ENCODE data around the gene FOXO1. TPM values are rescaled to one million over a fixed set of nuclear protein-coding genes. Genes with fewer than 3 reads are reported as not detected.

FOXO1 gene
- total RNA-seq, 1 experiment from 2014 or later, result 3.9 TPM

DNA sequence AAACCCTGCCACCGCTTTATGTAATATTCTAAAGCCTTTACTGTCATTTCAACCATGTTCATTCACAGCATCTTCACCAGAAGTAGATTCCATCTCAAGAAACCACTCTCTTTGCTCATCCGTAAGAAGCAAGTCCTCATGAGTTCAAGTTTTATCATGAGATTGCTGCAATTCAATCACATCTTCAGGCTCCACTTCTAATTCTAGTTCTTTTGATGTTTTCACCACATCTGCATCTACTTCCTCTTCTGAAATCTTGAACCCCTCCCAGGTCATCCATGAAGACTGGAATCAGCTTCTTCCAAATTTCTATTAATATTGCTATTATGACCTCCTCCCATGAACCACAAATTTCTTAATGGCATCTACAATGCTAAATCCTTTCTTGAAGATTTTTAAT is 83.9 kb downstream of the FOXO1 start:
- DNase-seq (ENCODE audit: extremely low read depth, low read depth), result no peak

DNA sequence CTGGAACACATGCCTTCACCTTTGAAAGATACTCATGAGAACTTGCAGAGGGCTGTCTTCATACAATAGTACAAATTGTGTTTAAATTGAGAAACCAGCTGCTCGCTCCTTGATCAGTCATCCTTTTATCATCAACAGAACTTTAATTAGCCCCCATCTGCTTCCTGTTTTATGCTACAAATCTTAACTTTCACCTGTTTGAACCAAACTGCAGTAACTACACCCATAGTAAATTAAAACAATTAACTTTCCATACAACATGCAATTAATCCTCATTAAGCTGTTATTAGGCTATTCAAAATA is 85.2 kb downstream of the FOXO1 start:
- no peak for DNase-seq (ENCODE audit: extremely low read depth, low read depth)

DNA sequence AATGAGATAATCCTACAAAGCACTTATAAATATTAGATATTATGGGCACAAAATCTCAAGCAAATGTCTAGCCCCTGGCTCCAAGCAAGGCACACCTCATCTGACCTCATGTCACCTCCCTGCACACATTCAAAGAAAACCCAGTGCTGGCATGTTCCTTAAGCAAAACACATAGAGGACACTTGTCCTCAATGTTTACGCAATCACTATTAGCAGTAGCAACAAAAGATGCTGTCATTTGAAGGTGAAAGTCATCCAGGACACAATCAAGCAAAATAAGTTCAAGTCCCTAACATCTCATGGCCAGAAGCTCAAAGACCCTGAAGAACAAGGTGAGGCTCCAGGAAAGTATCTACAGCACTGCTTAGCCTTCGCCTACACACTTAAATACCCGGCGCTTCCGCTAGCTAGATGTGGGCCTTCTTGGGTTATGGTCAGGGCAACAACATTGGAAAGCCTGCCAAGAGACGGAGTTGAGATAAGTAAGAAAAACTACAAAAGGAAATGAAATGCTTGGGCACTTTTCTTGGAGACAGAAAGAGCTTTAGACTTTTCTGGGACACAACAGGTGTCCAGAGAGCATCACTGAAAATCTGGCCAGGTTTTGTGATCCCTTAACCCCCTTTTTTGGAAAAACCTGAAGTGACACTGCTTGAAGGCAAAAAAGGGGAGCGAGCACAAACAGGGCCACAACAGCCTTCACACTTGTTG is 85.7 kb downstream of the FOXO1 start:
- no peak for DNase-seq (ENCODE audit: extremely low read depth, low read depth)

DNA sequence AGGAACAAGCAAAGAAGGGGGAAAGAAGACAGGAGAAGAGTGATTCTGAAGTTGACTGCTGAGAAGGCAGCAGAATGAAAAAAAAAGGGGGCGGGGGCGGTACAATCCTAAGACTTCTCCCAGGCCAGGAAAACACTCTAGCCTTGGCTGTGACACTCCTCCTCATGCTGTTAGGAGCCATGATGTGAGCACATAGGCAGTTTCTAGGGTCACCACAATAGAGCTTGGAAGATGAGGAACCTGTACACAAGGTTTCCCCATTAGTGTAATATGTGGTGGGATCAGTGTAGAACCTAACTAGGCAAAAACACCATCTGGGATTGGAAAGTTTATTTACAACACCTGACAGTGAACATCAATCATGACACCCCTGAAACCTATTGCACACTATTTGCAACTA is 86.9 kb downstream of the FOXO1 start:
- DNase-seq (ENCODE audit: extremely low read depth, low read depth), result no peak

DNA sequence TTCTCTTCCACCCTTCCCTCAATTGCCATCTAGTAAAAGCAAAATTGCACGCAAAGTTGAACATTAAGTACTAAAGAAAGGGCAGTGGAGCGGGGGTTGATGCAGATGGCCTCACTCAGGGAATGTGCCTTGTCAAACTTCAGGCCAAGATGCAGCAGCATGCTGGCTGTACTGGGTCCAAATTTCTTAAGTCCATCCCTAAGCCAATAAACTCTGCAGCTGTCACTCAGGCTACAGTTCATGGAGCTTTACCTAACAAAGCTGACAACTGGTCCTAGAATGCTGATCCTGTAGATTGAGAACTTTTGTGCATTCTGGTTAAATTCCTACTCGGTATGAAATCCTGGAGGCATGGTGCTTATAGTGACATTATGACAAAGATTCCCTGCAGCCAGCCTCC is 88.4 kb downstream of the FOXO1 start:
- no peak for DNase-seq (ENCODE audit: extremely low read depth, low read depth)

DNA sequence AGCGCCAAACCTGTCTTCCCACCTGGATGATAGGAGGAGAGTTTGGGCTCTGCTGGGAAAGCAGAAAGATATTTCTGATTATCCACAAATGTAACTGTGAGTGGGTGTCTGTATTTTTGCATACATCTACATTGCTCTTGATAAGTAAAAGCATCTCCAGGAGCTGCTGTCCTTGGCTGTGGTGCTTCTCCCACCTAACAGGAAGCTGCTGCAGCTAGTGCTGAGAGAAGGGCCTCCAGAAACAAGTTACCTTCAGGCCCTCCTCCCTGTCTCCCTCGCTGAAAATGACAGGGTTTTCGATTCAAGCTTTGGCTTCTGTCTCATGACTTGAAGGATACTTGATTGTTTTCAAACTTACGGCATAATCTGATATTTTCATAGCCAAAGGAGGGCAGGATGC is 90.1 kb downstream of the FOXO1 start:
- DNase-seq (ENCODE audit: extremely low read depth, low read depth), result no peak

DNA sequence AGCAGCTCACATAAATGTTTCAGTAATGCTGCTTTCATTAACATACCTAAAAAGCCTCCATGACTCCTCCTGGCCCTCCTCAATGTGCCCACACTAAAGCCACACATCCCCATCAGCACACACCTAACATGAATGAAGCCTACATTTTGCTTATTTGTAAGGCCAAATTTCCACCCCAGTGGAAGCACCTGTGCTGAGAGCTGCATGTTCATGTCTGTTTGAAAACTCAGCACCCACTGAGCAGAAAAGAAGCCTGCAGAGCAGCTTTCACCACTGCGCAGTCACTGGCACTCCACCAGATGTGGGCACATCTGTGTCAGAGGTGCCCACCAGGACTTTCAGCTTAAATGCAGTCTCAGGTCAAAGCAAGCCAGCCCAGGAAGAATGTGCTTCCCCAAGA is 93.5 kb downstream of the FOXO1 start:
- DNase-seq (ENCODE audit: extremely low read depth, low read depth), result no peak

DNA sequence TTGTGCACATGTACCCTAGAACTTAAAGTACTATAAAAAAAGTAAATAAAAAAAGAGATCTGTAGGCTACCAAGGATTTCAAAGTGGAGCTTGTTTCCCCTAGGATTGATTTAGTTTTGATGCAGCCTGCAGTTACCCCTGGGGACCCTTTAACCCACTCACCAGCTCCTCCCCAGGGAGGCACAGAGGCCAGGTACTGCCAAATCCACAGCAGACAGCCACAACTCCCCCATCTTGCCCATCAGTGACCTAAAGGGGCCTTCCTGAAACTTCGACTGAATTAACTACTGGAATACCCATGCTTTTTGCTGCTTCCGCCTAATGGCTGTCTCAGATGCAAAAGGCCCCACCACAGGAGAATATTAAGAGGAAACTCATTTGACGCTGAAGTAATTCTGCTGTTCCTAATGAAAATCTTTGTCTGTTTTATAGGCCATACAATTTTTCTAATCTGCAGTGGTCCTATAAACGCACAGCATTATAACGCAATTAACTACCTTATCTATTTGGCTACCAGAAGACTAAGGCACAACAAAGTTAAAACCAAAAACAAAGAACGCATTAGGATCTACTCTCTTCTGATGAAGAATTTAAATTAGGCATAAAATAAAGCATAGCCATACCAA is 95.0 kb downstream of the FOXO1 start:
- DNase-seq (ENCODE audit: extremely low read depth, low read depth), result no peak

DNA sequence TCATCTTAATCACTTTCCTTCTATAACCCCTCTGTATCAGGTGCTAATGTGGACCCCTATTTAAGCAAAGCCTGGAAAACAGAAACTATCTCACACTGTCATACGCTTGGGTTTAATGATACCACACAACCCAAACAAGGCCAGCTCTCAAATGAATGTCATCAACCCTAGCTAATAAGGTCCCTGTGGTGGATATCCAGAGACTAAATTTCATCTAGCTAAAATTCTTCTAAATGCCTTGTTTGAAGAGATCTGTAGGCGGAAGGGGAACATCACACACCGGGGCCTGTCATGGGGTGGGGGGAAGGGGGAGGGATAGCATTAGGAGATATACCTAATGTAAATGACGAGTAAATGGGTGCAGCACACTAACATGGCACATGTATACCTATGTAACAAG is 95.5 kb downstream of the FOXO1 start:
- DNase-seq (ENCODE audit: extremely low read depth, low read depth), result no peak

DNA sequence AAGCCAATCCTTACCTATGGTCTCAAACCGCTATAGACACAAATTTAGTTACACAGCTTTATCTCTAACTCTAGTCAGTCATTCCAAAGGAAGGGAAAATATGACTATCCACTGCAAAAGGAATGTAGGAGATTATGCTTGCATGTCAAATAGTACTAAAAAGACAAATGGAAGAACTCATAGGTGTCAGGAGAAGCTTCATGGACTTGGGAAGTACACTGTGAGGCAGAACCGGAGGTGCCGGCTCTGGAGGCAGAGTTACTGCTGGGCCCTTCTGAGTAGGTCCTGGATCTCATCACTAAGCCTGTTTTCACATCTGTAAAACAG is 97.5 kb downstream of the FOXO1 start:
- DNase-seq (ENCODE audit: extremely low read depth, low read depth), result no peak

DNA sequence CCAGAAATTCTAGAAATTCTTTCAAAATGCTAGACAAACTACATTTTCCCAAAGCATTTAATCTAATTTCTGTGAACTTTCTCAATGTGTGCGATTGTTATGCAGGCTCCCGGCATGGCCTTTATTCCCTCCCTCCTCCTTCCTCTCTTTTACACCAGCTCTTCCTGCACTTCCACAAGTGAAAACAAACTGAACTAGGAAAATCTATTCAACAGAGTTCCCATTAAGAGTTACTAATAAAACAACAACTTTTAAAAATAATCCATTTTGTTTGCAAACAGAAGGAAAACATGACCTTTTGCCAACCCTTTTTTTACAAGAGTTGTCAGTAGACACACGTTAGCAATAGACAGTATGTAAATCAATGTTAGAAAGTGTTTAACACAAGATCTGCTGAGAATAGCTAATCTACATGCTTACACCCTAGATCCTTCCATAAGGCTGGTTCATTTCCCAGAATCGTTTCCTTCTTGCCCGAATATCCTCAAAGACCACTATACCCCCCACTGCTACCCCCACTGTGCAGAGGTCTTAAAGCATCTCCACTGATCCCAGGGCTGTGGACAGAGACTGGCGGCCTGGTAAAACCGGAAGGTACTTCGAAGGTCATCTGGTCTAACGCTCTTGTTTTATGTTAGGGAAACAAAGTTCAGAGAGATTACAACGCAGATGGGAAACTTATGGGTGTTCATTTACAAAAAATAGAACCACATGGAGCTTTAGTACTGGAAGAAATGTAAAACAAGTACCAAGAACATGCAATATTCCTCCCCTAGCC is 98.0 kb downstream of the FOXO1 start:
- no peak for DNase-seq (ENCODE audit: extremely low read depth, low read depth)

DNA sequence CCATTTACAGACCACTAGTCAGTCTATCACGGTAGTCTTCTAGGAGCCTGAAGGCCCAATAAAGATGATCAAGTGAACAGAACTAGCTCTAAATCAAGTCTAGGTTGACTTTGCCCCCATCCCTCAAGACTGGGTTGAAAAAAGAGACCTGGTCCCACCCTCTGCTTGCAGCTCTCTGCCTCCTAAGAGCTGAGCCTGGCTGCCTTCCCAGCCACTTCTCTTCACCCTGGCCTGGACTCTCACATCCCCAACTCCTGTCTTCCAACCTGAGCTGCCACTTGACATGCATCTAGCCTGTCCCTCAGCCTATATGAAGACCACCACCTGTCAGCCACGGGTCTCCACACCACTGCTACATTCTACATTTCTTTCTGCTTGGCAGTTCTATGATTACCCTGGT is 99.6 kb downstream of the FOXO1 start:
- no peak for DNase-seq (ENCODE audit: extremely low read depth, low read depth)

DNA sequence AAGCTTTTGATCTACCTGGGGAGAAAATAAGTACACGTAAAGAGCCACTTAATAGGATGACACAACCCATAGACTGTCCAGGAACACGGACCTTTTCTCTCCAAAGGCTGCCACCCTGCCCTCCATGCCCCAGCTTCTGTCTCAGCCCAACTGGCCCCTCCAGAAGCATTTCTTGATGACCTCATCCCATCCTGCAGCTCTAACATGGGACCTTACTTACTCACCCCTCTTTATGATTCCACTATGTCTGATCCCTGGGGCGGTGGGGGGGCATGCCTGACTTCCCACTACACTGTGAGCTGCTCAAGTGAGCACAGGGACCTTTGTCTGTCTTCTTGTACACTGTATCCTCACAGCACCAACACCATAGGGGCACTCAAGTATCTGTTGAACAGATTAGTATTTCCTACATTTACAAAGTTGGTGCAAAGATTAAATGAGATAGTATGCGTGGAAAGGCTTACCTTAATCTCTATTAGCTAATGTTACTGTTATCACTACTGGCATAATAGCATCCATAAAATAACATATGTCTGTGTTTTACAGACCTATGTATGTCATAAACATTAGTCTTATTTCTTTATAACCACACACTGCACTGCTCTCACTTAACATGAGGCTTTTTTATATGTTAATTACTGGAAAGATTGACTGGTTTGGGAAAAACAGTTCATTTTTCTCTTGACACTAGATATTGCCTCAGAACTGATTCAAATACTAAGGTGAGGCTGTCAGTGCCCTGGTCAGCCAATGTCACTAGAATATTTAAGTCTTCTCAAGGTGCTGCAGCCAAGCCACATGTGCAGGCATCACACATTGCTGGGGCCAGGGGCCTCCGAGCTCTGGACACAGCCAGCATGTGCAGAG is 100.9 kb downstream of the FOXO1 start:
- DNase-seq (ENCODE audit: extremely low read depth, low read depth), result no peak

DNA sequence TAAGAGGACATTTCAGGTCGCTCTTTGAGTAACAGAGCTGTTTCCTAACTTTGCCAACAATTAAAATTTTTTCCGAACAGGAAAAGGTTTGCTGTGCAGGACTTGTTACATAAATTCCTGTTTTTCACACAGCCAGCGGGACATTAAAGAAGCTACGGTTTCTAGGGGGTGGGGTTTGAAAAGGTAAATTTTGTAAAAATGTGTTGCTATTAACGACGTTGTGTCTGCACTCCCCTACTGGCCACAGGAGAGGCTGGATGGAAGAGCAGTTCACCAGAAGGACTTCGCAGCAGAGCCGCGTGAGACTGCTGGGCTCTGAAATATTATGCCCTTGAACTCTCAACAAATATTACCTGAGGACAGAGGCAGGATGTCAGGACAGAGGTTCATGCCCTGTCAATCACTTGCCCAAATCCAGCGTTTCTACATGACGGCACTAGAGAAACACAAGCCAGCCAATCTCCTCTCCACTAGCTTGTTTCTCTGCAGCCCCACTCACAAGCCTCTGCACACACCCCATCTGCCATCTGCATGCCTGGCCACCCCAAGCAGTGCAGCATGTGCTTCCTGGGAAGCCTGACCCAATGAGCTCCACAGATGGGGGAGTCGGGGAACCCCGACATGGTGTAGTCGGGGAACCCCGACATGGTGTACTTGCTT is 102.0 kb downstream of the FOXO1 start:
- DNase-seq (ENCODE audit: extremely low read depth, low read depth), result no peak

DNA sequence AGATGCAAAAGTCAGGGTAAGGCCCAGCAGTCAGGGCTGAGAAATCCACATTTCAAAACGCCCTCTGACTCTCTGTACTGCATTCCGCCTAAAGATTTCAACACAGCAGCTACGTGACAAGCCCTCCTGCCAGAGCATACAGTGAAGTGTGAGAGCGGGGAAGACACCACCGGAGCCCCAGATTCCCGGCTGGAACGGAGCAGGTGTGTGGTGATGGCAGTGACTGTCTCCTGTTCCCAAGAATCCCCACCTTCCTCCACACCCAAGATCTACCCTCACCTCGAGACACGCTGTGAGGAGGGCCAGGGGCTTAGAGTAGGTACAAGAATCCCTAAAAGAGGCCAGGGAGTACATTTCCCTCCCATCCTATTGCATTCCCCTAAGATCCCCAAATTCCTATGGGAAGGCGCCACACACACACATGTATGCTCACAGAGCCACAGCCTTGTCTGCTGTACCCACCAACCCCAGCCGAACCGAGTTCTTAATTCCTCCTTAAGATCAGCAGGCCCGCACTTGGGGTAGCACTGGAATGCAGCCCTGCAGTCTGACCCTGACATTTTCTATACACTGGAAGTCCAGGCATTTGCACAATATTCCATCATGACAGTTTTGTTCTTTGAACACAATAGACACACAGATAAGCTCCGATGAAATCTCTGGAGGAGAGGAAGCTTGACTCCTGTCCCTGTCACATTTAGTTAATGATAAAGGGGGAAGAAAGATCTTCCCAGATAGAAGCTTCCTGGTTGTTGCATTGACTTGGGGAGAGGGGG is 102.9 kb downstream of the FOXO1 start:
- DNase-seq (ENCODE audit: extremely low read depth, low read depth), result no peak

DNA sequence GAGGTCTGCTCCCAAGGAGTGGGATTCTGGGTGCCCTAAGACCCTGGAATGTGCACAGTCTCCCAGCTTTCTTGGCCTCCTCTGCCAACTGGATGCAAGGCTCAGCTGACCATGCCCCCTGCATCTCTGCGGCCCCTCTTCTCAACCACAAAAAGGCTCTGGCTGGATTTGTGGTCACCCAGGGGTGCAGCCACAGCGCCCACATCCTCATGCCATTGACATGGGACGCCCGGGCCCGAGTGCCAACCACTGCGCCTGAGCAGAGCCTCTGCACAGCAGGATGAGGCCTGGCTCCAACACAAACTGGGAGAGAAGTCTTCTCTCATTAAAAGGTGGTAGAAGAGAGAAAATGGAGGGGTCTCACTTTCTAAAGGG is 103.5 kb downstream of the FOXO1 start:
- no peak for DNase-seq (ENCODE audit: extremely low read depth, low read depth)

DNA sequence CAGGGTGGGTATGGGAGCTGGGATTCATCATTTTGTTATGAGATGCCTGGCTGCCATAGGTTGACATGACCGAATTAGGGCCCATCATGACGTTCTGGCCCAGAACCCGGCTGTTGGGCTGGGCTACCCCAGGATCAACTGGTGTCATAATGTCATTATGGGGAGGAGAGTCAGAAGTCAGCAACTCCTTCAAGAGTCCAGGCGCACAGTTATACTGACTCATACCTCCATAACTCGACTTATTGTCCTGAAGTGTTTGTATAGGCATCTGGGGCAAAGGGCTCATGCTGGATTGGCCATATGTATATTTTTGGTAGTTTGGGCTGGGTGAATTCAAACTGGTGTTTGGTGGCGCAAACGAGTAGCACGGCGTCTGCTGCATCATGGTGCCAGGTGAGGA is 106.5 kb downstream of the FOXO1 start:
- no peak for DNase-seq (ENCODE audit: extremely low read depth, low read depth)

DNA sequence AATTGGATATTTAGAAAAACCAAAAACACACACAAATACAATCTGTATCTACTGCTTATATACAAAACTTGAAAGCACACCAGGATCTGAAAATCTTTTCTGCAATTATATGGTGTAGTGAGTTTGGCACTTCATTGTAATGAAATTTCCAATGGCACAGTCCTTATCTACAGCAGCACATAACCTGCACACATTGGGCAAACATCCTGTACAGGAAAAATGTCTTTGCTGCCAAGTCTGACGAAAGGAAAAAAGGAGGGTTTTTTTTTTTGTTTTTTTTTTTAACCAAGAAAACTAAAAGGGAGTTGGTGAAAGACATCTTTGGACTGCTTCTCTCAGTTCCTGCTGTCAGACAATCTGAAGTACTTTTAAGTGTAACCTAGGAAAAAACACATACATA is 107.8 kb downstream of the FOXO1 start:
- no peak for DNase-seq (ENCODE audit: extremely low read depth, low read depth)

DNA sequence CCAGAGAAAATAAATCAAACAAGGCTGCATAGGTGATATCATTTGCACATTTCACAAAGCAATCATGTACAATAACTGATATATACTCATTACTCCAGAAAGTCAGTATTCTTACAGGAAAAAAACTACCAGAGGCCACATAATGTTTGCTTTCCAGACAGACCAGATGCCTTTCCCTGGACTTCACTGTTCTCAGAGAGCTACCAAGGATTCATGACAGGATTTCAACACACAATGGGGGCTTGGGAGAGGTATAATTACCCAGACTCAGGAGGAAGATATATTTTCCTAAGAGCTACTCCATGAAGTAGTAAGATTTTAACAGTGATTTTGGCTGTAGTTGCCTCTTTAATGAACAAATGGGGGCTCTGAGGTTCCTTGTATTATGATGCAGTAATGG is 110.0 kb downstream of the FOXO1 start:
- DNase-seq (ENCODE audit: extremely low read depth, low read depth), result no peak

DNA sequence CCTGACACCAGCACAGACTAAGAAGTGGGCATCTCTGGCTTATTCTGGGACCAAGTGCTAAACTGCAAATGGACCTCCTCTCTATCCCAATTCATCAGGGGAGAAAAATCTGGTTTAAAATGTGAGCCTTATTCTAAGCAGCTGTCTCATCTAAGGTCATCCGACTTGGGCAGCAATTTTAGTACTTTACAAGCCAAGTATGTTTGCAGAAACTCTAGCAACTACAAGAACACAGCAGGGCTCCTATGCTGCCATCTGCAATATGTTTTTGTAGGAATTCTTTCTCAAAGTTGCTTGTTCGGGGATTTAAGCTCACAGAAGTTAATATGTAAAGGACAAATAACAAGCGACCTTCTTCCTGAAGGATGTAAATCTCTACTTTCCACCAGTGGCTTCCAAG is 113.1 kb downstream of the FOXO1 start:
- DNase-seq (ENCODE audit: extremely low read depth, low read depth), result no peak
